ENCODE data around the gene UCMA.

Gene UCMA

GRCh38 chr10:13231808-13232207 is 2.4 kb downstream of the UCMA start:
- DNase-seq: no peak

- no peak for DNase-seq
These were observed 3.0 kb downstream of the UCMA start for GRCh38 chr10:13231190-13231589.

- DNase-seq: no peak
These were observed 7.1 kb downstream of the UCMA start for GRCh38 chr10:13227031-13227430.

- DNase-seq: no peak
These were observed 8.6 kb downstream of the UCMA start for GRCh38 chr10:13225601-13226000.

- no peak for DNase-seq
These were observed 9.8 kb downstream of the UCMA start for GRCh38 chr10:13224210-13224995.

GRCh38 chr10:13223241-13223640 is 10.9 kb downstream of the UCMA start:
- no peak for DNase-seq

- no peak for DNase-seq
These were observed 11.6 kb downstream of the UCMA start for GRCh38 chr10:13222566-13222965.

GRCh38 chr10:13222151-13222550 is 12.0 kb downstream of the UCMA start:
- no peak for DNase-seq

- DNase-seq: no peak
These were observed 12.6 kb downstream of the UCMA start for GRCh38 chr10:13221572-13221971.

- peak; percentile 19 for DNase-seq
These were observed 14.2 kb downstream of the UCMA start for GRCh38 chr10:13219685-13220670.

GRCh38 chr10:13218878-13219277 is 15.3 kb downstream of the UCMA start:
- DNase-seq: no peak

GRCh38 chr10:13213163-13213562 is 21.0 kb downstream of the UCMA start:
- no peak for DNase-seq

- DNase-seq: no peak
These were observed 27.4 kb downstream of the UCMA start for GRCh38 chr10:13206546-13207443.

GRCh38 chr10:13206091-13206490 is 28.1 kb downstream of the UCMA start:
- no peak for DNase-seq

GRCh38 chr10:13201132-13201531 is 33.0 kb downstream of the UCMA start:
- DNase-seq: no peak

GRCh38 chr10:13195016-13195415 is 39.2 kb downstream of the UCMA start:
- no peak for DNase-seq

- DNase-seq: no peak
These were observed 40.5 kb downstream of the UCMA start for GRCh38 chr10:13193637-13194036.

GRCh38 chr10:13191362-13191761 is 42.8 kb downstream of the UCMA start:
- DNase-seq: no peak

- DNase-seq: no peak
These were observed 43.4 kb downstream of the UCMA start for GRCh38 chr10:13190816-13191215.

GRCh38 chr10:13189961-13190360 is 44.2 kb downstream of the UCMA start:
- no peak for DNase-seq

GRCh38 chr10:13188593-13188992 is 45.6 kb downstream of the UCMA start:
- DNase-seq: no peak

GRCh38 chr10:13187135-13187534 is 47.0 kb downstream of the UCMA start:
- no peak for DNase-seq

All from activated T-cell treated with anti-CD3 and anti-CD28 coated beads, Interleukin-2, amount 50 U/mL, for 1 hour (primary cell).